ENCODE measurements around the gene MYL7. TPM values are rescaled to one million over a fixed set of nuclear protein-coding genes. Genes with fewer than 3 reads are reported as not detected.

MYL7 gene
- total RNA-seq, 4 donors from 2014 or later, result not detected

DNA sequence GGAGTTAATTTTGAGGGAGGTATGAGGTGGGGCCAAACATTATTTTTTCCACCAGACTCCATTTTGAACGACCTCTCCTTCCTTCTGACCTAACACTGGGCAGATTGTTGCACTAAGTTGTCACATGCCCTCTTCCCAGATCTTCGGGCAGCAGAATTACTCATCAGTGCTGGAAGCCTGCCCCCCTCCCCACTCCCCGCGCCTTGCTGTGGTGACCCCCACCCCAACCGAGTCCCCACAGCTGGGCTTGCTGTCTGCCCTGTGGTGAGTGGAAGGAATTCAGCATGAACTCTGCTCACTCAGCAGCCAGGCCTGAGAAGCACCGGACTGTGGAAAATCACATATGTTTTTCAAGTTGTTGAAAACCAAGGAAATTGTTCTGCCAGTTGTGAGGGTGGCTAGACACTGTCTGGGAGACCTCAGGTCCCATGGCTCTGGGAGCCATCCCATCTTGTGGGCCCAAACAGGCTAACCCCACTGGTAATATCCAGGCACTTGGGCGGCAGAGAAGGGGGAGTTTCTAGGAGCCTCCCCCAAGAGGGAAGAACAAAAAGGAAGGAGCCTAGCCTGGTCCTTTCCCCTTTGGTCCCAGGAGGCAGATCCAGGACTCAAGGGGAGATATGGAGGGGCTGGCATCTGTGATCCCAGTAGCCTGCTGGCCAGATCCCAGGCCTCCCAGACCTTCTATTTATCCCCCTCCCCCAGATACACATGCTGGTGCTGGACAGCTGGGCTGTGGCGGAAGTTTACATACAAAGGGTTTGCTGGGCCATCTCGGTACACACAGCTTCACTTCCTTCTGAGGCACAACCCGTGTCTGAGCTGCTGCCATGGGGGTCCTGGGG, 40.5 kb downstream of the MYL7 start:
- TF ChIP-seq, protein P1, sequence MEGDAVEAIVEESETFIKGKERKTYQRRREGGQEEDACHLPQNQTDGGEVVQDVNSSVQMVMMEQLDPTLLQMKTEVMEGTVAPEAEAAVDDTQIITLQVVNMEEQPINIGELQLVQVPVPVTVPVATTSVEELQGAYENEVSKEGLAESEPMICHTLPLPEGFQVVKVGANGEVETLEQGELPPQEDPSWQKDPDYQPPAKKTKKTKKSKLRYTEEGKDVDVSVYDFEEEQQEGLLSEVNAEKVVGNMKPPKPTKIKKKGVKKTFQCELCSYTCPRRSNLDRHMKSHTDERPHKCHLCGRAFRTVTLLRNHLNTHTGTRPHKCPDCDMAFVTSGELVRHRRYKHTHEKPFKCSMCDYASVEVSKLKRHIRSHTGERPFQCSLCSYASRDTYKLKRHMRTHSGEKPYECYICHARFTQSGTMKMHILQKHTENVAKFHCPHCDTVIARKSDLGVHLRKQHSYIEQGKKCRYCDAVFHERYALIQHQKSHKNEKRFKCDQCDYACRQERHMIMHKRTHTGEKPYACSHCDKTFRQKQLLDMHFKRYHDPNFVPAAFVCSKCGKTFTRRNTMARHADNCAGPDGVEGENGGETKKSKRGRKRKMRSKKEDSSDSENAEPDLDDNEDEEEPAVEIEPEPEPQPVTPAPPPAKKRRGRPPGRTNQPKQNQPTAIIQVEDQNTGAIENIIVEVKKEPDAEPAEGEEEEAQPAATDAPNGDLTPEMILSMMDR (IDR thresholded peaks at IDR 0.05), result peak in 1 of 3 experiments; percentile 4
- no peak for TF ChIP-seq EP300 (IDR thresholded peaks at IDR 0.05)
- TF ChIP-seq POLR2A (IDR thresholded peaks at IDR 0.05; ENCODE audit: low read depth), result no peak
- no peak for TF ChIP-seq POLR2AphosphoS5 (IDR thresholded peaks at IDR 0.05)
- 52% methylated on average over 6 of the region's 10 CpGs for WGBS
- Histone ChIP-seq H3K27me3 (no peaks in the 10 kb centered on the region), H3K4me1 (peaks cover 17 to 50% (median 46%) of the 10 kb centered on the region in 4 donors), H3K4me3 (no peak overlapping the region), H3K9me3 (no peaks in the 10 kb centered on the region), H3K36me3 (no peaks in the 10 kb centered on the region), H3K27ac (replicated peaks in 1 of 4) (peak overlapping the region; percentile 78 to 94 (median 90))
- no peak for DNase-seq (ENCODE audit: extremely low spot score)
- intact Hi-C loops (cut with DNase I), result no loop called here

- DNase-seq (ENCODE audit: extremely low spot score), result no peak
- no peak for TF ChIP-seq POLR2AphosphoS5 (IDR thresholded peaks at IDR 0.05)
- Histone ChIP-seq H3K27me3 (no peaks in the 10 kb centered on the region), H3K4me1 (peaks cover 10 to 50% (median 46%) of the 10 kb centered on the region in 4 donors), H3K36me3 (no peaks in the 10 kb centered on the region), H3K27ac (replicated peaks in 1 of 4) (peak overlapping the region; percentile 78 to 94 (median 90)), H3K9me3 (no peaks in the 10 kb centered on the region), H3K4me3 (no peak overlapping the region)
- whole genome bisulfite sequencing, result 54% methylated on average over 4 of the region's 4 CpGs
- intact Hi-C loops (cut with DNase I), result no loop called here
These were observed 41.5 kb downstream of the MYL7 start for GRCh38 chr7:44099669-44100068.

DNA sequence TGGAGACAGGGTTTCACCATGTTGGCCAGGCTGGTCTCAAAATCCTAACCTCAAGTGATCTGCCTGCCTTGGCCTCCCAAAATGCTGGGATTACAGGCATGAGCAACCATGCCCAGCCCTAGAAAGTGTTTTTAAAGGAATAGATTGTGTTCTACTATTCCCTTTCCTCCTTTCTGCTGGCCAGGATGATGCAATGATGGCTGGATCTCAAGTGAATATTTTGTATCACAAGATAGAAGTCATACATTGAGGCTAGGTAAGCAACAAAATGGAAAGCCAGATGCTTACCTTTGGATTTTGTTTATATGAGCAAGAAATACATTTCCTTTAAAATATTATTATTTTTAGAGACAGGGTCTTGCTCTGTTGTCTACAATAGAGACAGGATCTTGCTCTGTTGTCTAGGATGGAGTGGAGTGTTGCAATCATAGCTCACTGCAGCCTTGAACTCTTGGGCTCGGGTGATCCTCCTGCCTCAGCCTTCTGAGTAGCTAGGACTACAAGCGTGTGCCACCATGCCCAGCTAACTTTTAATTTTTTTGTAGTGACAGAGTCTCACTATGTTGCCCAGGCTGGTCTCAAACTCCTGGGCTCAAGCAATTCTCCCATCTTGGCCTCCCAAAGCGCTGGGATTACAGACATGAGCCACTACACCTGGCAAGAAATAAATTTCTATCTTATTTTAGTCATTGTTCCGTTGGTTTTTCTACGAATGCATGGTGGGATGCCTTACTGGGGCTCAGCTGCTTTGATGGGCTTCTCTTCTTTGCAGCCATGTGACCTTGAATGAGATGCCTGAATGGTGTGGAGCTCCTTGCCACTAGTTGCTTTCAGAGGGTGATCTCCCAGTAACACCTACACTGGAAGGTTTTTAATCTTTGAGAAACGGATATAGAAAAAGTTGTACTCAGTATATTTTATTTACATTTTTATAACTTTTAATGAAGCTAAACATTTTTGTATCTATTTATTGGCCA, 42.8 kb downstream of the MYL7 start:
- 87% methylated on average over 6 of the region's 6 CpGs for WGBS
- no peak for TF ChIP-seq POLR2A (IDR thresholded peaks at IDR 0.05; ENCODE audit: low read depth)
- no peak for DNase-seq (ENCODE audit: extremely low spot score)
- no peak overlapping the region for H3K4me3 ChIP-seq
- no peaks in the 10 kb centered on the region for H3K27me3 ChIP-seq
- H3K4me1 ChIP-seq, result peaks cover 5 to 45% (median 42%) of the 10 kb centered on the region in 4 donors
- no peaks in the 10 kb centered on the region for H3K36me3 ChIP-seq
- H3K9me3 ChIP-seq, result no peaks in the 10 kb centered on the region
- intact Hi-C loops (cut with DNase I), result no loop called here
- H3K27ac ChIP-seq (replicated peaks in 1 of 4), result no peak overlapping the region

GRCh38 chr7:44097064-44097932, 43.8 kb downstream of the MYL7 start:
- DNase-seq (ENCODE audit: extremely low spot score), result no peak
- WGBS, result 84% methylated on average over 9 of the region's 9 CpGs
- TF ChIP-seq, protein P1 (IDR thresholded peaks at IDR 0.05), result no peak
- TF ChIP-seq POLR2AphosphoS5 (IDR thresholded peaks at IDR 0.05), result no peak
- TF ChIP-seq EP300 (IDR thresholded peaks at IDR 0.05), result no peak
- no peak for TF ChIP-seq POLR2A (IDR thresholded peaks at IDR 0.05; ENCODE audit: low read depth)
- Histone ChIP-seq H3K4me3 (no peak overlapping the region), H3K4me1 (peaks cover 5 to 44% (median 40%) of the 10 kb centered on the region in 4 donors), H3K27ac (replicated peaks in 1 of 4) (peak overlapping the region in 1 of 4 donors; percentile 7), H3K9me3 (no peaks in the 10 kb centered on the region), H3K27me3 (no peaks in the 10 kb centered on the region), H3K36me3 (no peaks in the 10 kb centered on the region)
- intact Hi-C loops (cut with DNase I), result no loop called here

- DNase-seq (ENCODE audit: extremely low spot score), result no peak
- no peak overlapping the region for H3K27ac ChIP-seq (replicated peaks in 1 of 4)
- H3K36me3 ChIP-seq, result no peaks in the 10 kb centered on the region
- H3K4me1 ChIP-seq, result peaks cover 5 to 51% (median 37%) of the 10 kb centered on the region in 4 donors
- intact Hi-C loops (cut with DNase I), result no loop called here
- H3K27me3 ChIP-seq, result no peaks in the 10 kb centered on the region
- H3K9me3 ChIP-seq, result no peaks in the 10 kb centered on the region
- no peak for TF ChIP-seq POLR2A (IDR thresholded peaks at IDR 0.05; ENCODE audit: low read depth)
- no peak for TF ChIP-seq POLR2AphosphoS5 (IDR thresholded peaks at IDR 0.05)
- TF ChIP-seq, protein P1 (IDR thresholded peaks at IDR 0.05), result no peak
- TF ChIP-seq EP300 (IDR thresholded peaks at IDR 0.05), result no peak
- WGBS, result 87% methylated on average over 8 of the region's 8 CpGs
- no peak overlapping the region for H3K4me3 ChIP-seq
These were observed 44.7 kb downstream of the MYL7 start for GRCh38 chr7:44096326-44096881.
